ENCODE measurements around the gene GFPT2. TPM values are rescaled to one million over a fixed set of nuclear protein-coding genes. Genes with fewer than 3 reads are reported as not detected.

GFPT2 gene
- total and polyA plus RNA-seq, 9 of the 15 experiments (the other 6 are each of a cell fraction or from before 2014, with no cell fraction given) = 0.07 to 0.14 (median 0.08) TPM; not detected in 6

DNA sequence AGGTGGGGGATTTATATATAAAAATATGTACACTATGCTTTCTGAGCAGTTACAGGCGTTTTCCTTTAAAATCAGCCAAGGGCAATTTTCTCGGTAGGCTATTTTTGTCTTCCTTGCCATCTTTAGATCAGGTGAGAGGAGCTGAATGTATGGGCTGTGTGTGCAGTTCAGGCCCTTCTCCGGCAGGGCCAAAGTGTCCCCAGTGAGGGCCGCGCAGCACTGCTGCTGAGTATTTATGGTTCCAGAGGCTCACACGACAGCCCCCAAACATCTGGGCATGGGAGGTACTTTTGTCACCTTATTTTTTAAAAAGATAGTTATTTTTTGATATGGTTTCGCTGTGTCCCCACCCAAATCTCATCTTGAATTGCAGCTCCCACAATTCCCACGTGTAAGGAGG lies 11.5 kb downstream of the GFPT2 start:
- Histone ChIP-seq H3K9me3 (replicated peaks; ENCODE audit: control insufficient read depth, insufficient read depth, low read depth, low read length) (no peaks in the 10 kb centered on the region), H3K4me2 (ENCODE audit: insufficient read depth, low read length) (no peak overlapping the region), H3K9ac (ENCODE audit: insufficient read depth in 1 of 2, low read depth in 2 of 2, low read length in 2 of 2) (no peak overlapping the region), H3K79me2 (ENCODE audit: control insufficient read depth, insufficient read depth, low read length) (no peaks in the 10 kb centered on the region), H3K36me3 (ENCODE audit: control insufficient read depth, insufficient read depth, low read length) (no peaks in the 10 kb centered on the region), H3K27me3 (ENCODE audit: control insufficient read depth in 2 of 2, insufficient read depth in 2 of 2, low read length in 2 of 2) (peaks cover 42 to 79% of the 10 kb centered on the region in 2 experiments; a peak in 4 of 5 replicates), H3K27ac (ENCODE audit: extremely low read depth, low read depth, low read length) (no peak overlapping the region), H3K4me3 (no peak overlapping the region), H3K4me1 (replicated peaks in 1 of 2; ENCODE audit: control insufficient read depth in 2 of 2, insufficient read depth in 2 of 2, low read length in 2 of 2) (peaks cover 0 to 5% of the 10 kb centered on the region in 2 experiments; a peak in 1 of 5 replicates), H3K9me1 (ENCODE audit: control insufficient read depth, insufficient read depth, low read length) (no peaks in the 10 kb centered on the region), H4K20me1 (replicated peaks; ENCODE audit: control insufficient read depth, insufficient read depth, low read length) (no peaks in the 10 kb centered on the region; the same call in 1 of the 2 replicates), H2AFZ (ENCODE audit: low read depth, low read length) (no peak overlapping the region)
- ChIA-PET CTCF (ENCODE audit: low intra/inter-chr PET ratio) (no interaction called here), POLR2A (interaction anchor here (1.3 kb wide), 1 partner anchor 11 kb away, joined by 4 read pairs; no protein-coding TSS in a partner anchor)
- WGBS (ENCODE audit: insufficient coverage, low coverage, missing lambda C conversion rate) = 18% methylated on average over 8 of the region's 8 CpGs
- no TSS peak for BruUV-seq (replicated peaks)
- FAIRE-seq (no peak), DNase-seq (ENCODE audit: extremely low read depth in 1 of 4, low spot score in 3 of 4) (peak in 2 of 4 experiments; percentile 30 to 35), ATAC-seq (peak; percentile 84)
- TF ChIP-seq MEF2A (IDR thresholded peaks at IDR 0.05; ENCODE audit: control insufficient read depth, low read depth, low read length) (no peak), NFYB (IDR thresholded peaks at IDR 0.05; ENCODE audit: extremely low read depth, insufficient read length) (no peak), CTCF (IDR thresholded peaks at IDR 0.05 in 2 of 3, conservative IDR thresholded peaks at IDR 0.05 in 1 of 3; ENCODE audit: insufficient read depth in 2 of 3, low read depth in 1 of 3, low read length in 3 of 3) (peak in 2 of 3 experiments; percentile 26 to 29; a peak in 2 of 6 replicates), NCOA4 (IDR thresholded peaks at IDR 0.05; ENCODE audit: partially characterized antibody) (no peak)
- in situ Hi-C loops (cut with MboI) = no loop called here
- intact Hi-C loops (cut with micrococcal nuclease) = no loop called here

All from K562 (cell line).